Measurements from ENCODE around the gene PBLD.
"Not testable (repeated sequence)": the region's sequence is repeated elsewhere in the genome, so short reads cannot be mapped to it uniquely, and the experiment has no call there.

The PBLD gene

DNA sequence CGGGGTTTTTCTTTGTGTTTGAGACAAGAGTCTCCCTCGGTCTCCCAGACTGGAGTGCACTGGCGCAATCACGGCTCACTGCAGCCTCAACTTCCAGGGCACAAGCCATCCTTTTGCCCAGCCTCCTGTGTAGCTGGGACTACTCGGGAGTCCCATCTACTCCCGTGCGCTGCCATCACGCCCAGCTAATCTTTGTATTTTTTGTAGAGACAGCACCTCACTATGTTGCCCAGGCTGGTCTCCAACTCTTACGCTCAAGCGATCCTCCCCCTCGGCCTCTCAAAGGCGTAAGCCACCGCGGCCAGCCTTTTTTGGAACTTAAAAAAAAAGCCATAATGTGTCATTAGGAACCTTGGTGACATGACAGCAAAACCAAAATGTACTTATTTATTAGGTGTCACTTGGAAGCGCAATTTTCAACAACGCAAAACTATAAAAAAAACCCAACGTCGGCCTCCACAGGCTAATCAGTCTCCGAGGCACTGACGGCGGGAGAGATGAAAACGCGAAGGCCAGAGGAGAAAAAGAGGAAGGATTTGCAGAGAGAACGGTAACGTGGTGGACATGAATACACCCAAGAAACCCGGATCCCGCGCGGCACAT is 1.8 kb downstream of the PBLD start:
- DNase-seq (ENCODE audit: low read depth): no peak

DNA sequence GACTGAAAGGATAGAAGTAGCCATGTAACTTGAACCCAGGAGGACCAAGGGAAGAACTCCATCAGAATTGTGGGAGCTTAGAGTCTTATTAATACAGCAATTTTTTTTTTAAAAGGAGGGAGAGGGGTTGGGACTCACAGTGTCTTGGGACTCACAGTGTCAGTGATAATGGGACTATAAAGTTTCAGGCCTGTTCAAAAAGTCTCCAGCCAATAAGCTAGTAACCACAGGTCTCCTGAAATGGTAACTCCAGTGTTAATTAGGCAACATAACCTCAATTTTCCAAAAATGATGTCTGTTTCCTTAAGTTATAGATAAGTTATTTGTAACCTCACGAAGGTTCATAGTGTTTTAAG is 3.2 kb downstream of the PBLD start:
- no peak for DNase-seq (ENCODE audit: low read depth)

DNA sequence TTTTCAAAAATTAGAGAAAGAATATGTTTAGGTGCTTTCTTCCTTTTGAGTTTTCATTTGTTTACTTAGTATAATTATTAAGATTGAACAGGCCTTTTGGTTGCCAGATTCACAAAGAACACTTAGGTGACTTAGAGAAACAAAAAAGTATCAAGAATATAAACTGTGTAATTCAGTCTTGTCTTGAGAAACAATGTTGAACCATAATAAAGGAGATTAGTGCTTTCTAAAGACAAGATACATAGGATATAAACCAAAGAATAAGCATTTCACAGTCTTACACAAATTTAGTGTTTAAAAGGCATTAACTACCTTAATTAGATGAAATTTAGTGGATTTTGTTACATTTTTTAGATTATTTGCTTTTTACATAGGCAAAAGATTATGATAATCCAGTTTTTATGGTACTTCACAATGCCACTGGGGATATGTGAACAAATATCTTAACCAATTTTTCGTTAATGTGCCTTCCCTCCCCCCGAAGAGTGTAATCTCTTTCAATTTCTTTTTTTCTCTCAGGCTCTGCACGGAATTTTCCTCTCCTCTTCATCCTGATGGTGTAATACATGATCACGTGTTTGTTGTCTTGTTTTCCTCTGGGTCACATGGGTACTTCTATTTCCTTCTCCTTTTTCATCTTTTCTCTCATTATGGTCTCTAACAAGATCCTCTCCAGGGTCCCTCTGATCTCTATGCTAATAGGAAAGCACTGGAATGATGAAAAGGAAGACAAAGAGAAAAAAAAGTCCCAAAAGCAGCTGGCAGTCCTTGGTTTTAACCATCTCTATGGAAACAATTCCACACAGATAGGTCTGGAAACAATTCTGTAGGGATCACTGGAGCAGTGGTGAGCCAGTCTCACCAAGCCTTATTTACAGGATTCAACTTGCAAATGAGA is 4.6 kb downstream of the PBLD start:
- DNase-seq (ENCODE audit: low read depth): peak; percentile 83

DNA sequence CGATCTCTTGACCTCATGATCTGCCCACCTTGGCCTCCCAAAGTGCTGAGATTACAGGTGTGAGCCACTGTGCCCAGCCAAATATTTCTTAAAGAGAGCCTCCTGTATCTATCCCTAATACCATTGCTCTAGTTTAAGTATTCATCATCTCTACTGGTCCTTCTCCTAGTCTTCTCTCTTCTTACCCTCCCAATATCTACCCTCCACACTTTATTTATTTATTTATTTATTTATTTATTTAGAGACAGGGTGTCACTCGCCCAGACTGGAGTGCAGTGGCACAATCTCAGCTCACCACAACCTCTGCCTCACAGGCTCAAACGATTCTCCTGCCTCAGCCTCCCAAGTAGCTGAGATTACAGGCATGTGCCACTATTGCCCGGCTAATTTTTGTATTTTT is 8.3 kb downstream of the PBLD start:
- not testable (repeated sequence) for DNase-seq (ENCODE audit: low read depth)

DNA sequence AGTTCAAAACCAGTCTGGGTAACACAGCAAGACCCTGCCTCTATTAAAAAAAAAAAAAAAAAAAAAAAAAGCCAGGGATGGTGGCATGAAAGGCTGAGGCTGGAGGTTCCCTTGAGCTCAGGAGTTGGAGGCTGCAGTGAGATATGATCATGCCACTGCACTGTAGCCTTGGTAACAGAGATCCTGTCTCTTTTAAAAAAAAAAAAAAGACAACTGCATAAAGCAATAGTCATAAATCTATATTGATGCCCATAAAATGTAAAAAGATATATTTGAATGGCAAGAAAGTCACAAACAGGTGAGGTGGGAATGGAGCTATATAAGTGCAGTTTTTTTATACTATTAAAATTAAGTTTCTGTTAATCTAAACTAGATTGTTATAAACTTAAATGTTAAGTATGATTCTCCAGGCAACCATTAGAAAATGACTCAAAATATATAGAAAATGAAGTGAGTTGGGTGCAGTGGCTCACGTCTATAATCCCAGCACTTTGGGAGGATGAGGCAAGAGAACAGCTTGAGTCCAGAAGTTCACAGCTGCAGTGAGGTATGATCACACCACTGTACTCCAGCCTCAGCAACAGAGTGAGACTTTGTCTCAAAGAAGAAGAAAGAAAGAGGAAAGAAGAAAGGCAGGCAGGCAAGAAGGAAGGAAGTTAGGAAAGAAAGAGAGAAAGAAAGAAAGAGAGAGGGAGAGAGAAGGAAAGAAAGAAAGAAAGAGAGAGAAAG is 14.2 kb downstream of the PBLD start:
- no peak for DNase-seq (ENCODE audit: low read depth)

DNA sequence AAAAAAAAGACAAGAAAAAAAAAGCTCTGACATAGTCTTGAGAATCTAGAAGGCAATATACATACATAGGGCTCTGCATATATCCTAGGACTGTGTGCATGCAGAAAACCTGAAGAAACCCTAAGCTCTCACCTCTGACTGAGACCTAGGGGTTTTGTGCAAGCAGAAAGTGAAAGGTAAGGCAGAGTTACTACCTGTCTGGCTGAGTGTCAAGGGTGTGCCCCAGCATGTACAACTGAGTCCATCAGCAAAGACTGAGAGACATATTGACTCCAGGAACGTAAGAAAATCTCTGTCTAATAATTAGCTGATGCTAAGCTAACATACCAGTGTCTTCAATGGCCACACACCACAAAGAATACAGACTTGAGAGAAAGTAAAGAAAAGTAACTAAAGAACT is 17.1 kb downstream of the PBLD start:
- no peak for DNase-seq (ENCODE audit: low read depth)

DNA sequence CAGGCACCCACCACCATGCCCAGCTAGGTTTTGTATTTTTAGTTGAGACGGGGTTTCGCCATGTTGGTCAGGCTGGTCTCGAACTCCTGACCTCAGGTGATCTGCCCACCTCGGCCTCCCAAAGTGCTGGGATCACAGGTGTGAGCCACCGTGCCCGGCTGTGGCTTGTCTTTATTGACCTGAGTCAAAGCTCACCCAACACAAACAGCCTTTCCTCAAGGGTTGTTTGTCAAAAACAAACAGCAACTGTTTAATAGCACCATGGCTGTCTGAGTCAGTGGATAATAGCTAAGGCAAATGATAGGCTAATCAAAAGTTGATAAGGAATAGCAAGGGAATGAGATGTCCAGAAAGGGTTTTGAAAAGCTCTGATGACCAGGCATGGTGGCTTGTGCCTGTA is 17.8 kb downstream of the PBLD start:
- DNase-seq (ENCODE audit: low read depth): not testable (repeated sequence)

DNA sequence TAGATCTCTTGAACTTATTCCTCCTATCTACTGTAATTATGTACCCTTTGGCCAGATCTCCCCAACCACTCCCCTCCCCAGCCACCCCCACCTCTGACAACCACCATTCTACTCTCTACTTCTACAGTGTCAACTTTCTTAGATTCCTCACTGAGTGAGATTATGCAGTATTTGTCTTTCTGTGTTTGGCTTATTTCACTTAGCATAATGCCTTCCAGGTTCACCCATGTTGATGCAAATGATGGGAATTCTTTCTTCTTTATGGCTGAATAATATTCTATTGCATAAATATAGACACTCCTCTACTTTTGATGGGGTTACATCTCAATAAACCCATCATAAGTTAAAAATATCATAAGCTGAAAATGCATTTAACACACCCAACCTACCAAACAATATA is 22.2 kb downstream of the PBLD start:
- no peak for DNase-seq (ENCODE audit: low read depth)

DNA sequence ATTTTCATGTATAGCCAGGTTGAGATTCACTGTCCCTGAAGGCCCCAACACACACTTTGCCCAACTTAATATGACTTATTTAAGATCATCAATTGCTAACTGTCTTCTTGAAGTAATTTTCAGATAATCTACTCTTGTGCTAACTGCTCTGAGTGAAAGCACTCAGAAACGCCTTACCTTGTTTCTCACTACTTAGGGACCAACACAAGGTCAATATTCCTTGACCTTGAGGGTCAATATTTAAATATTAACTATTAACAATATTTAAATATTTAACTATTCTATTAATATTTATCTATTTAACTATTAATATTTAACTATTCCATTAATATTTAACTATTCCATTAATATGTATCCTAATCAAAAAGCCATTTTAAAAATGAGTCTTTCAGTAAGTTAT is 26.9 kb downstream of the PBLD start:
- DNase-seq (ENCODE audit: low read depth): no peak

DNA sequence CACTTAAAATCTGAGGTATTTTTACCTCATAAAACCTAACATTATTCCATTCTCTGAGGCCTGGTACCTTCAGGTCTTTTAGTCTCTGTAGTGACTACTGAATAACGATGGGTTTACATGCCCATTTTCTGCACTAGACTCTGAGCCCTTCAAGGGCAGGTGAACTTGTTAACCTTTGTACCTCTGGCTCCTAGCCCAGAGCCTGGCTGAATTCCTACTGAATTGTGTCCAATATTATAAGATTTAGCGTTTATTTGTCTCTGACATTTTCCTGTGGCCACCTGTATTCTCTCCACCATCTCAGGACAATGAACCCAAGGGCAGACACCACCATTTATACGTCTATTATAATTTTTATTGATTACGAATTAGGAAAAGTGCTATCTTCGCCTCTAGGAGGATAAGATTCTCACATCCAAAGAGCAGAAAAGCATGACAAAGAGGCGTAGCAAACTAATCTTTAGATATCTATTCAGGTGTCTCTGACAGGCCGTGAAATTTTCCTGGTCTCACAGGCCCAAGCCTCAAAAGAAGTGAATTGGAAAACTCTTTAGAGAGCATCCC is 28.8 kb downstream of the PBLD start:
- no peak for DNase-seq (ENCODE audit: low read depth)

DNA sequence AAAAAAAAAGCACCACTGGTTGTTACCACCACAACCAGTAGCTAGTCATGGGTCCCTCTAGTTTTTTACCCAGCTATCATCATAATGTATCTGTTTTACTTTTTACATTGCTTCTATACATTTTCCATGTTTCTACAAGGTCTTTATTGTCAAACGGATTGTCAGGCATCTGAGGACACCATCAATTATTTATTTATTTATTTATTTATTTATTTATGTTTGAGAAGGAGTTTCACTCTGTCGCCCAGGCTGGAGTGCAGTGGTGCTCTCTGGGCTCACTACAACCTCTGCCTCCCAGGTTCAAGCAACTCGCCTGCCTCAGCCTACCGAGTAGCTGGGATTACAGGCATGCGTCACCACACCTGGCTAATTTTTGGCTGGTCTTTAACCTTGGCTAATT is 29.9 kb downstream of the PBLD start:
- DNase-seq (ENCODE audit: low read depth): no peak

DNA sequence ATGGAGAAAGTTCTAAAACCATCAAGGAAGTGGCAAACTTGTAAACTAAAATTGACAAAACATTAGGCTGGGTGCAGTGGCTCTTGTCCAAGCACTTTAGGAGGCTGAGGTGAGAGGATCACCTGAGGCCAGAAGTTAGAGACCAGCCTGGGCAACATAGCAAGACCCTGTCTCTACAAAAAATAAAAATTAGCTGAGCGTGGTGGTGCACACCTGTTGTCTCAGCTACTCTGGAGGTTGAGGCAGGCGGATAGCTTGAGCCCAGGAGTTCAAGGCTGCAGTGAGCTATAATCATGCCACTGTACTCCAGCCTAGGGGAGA is 30.3 kb downstream of the PBLD start:
- no peak for DNase-seq (ENCODE audit: low read depth)

DNA sequence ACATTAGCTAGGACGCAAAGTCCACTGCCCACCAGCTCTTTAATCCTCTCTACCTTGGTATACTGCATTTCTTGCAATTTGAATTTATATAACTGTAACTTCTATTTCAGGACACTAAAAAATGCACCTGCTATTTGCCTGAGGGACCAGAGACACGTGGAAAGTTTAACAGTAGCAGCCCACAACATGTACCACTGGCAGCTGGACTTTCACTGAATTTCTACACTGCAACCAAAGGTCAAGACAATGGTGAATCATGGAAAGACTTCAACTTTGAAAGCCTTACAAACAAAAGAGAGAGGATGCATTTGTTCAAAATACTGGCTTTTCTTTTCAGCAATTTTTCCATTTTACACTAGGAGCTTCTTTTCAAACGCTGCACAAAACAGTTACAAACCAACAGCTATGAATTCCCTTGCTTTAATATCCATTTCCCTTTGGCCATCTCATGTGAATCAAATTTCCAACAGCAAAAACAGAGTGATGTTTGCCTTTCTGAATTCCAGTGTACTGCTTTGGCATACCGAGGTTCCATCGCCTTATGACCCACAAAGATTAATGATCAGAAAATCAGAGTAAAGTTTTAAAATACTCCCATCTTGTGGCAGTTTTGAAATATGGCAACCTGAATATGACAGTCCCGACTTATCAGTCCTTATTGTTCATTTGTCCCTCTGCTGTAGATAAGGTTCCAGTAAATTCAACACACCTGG is 30.8 kb downstream of the PBLD start:
- DNase-seq (ENCODE audit: low read depth): peak; percentile 74

DNA sequence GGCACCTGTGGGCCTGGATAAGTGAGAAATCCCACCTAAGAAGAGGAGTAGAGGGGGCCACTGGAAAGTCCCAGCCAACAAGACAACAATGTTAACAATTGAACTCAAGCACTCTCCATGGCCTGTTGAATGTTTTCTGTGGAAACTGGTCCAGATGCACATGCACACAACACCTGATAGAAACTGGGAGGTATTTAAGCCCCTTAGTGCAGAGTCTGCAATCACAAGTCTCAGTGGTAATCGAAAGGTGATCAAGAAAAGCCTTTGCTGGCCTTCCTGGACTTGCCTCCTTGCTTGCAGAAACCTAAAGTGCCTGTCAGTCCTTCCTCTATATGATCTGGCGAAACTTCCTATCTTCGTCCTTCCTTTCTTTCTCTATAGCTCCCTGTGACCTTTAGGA is 31.4 kb downstream of the PBLD start:
- no peak for DNase-seq (ENCODE audit: low read depth)

DNA sequence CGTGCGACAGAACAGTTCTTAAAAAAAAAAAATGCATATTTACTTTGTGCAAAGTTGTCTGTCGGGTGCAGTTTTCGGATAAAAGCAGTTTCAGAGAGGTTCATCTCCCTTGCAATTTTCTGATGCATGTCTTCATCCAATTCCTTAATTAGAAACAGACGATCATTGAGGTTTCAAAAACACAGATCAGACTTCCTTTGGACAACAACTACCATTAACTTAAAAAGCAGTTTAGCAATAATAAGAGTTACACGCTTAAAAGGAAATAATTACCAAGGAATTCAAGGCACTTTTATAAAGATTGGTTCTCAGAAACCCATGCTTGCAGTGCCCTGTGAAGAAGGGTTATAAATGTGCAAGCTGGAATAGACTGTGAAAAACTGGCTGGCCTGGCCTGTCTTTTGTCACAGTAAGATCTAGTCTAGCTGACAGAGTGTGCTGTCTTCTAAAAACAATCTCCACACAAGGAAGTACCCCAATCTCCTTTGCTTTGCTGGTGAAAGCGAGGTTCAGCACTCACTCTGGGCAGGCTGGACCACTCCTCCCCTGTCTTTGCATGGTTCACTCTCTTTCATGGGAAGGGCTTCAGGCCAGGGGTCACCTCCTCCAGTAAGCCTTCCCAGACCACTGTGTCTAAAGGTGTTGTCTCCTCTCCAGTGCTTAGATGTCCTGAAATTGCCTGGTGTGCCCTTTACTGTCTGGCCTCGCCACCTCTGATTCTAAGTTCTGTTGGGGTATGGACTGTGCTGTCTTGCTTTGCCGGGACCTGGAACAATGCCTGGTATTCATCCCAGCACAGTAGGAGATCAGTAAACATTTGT is 35.7 kb downstream of the PBLD start:
- no peak for DNase-seq (ENCODE audit: low read depth)

DNA sequence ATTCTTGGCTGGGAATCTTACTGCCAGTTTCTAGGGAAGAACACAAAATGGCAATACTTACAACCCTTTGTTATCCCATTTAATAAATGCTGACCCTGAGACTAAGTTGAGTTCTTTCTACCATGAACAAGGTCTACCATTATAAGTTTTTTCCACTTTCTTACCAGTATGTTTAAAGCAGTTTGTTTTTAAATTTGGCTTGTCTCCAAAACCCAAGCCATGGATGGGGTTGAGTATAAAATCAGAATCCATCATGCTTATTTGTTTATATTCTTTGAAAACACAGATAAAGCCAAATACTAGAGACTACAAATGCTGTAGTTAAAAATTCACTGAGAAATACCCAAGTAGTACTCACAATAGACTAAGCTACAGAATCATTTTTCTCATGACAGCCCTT is 42.0 kb downstream of the PBLD start:
- no peak for DNase-seq (ENCODE audit: low read depth)

DNA sequence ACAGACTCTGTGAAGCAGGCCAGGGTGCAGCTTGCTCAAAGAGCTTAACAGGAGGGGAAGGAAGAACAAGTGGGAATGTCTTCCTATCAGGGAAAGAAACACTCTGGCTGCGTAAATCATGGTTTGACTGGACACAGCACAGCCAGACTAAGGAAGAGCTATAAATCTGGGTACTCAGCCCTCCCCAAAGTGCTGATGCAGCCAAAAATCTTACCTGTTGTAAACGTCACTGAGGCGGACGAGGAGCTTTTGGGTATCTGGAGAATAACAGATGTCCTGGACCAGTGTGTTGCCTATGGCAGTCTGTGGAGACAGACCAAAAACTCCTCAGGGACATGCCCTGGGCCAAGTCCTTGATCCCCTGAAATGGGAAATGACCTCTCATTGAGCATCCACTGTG is 44.0 kb downstream of the PBLD start:
- DNase-seq (ENCODE audit: low read depth): no peak

DNA sequence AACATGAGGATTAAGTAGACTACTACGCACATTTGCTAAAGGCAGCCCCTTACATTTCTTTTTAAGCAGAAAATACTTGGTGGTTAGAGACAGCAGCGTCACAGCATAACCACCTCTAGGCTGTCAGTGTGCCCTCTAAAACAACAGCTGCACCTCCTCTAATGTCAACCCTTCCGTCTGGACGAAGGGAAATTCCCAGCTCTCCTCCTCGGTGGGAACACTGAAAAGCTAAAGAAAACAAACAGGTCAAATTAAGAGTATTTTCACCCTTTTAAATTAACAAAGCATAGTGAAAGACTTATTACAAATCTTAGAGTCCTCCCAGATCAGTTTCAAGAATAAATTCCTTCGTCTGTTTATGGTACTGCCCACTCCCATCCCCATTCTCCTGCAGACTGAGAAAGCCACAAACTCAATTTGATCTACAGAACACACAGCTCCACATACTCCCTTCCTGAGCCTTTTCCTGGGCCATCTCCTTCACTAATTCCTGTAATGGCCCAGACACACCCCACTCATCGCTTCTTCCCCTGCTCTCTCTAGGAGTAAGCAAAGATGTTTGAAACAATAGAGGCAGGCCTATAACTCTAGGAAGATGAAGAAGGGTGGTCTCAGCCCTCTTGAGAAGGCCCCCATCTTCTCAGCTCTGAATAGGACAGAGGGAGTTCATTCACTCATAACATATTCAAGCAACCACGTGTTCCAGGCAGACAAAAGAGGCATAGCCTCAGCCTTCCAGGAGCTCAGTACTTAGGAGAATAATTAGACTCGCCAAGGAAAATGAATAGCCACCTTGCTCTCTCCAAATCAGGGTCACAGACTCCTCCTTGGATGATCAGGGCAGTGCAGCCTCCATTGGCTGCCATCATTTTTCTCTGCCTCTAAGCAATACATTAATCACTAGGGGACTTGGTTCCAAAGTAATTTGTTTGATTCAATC is 48.4 kb downstream of the PBLD start:
- no peak for DNase-seq (ENCODE audit: low read depth)

DNA sequence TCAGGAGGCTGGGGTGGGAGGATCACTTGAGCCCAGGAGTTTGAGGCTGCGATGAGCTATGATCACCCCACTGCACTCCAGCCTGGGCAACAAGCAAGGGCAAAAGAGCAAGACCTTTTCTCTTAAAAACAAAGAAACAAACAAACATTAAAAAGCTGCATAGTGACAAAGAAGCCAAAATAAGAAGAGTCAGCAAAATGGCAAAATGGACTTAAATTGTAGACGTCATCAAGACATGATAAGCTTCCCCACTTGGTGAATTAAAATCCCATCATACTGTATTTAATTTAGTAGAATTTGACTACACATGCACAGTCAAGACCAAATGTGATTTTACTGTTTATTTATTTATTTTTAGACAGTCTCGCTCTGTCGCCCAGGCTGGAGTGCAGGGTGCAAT is 52.0 kb downstream of the PBLD start:
- no peak for DNase-seq (ENCODE audit: low read depth)
